Measurements from ENCODE around the gene LHB.

DNA sequence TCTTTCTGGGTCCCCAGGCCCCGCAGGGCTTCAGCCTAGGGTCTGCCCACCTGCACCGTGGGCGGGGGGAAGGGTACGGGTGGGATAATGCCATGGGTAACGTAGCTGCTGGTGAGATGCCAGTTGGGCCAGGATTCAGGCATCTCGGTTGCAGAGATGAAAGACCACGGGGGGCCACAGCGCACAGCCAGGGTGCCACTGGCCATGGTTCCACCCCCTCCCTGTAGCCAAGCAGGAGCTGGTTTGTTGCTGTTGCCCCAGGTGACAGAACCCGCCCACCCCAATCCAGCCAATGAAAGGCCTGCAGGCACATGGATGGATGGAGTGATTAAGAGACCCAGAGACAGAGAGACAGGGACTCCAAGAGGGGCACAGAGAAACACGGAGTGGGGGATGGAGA lies 41.7 kb upstream of the LHB start:
- TF ChIP-seq, protein P1, sequence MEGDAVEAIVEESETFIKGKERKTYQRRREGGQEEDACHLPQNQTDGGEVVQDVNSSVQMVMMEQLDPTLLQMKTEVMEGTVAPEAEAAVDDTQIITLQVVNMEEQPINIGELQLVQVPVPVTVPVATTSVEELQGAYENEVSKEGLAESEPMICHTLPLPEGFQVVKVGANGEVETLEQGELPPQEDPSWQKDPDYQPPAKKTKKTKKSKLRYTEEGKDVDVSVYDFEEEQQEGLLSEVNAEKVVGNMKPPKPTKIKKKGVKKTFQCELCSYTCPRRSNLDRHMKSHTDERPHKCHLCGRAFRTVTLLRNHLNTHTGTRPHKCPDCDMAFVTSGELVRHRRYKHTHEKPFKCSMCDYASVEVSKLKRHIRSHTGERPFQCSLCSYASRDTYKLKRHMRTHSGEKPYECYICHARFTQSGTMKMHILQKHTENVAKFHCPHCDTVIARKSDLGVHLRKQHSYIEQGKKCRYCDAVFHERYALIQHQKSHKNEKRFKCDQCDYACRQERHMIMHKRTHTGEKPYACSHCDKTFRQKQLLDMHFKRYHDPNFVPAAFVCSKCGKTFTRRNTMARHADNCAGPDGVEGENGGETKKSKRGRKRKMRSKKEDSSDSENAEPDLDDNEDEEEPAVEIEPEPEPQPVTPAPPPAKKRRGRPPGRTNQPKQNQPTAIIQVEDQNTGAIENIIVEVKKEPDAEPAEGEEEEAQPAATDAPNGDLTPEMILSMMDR (IDR thresholded peaks at IDR 0.05): no peak
- TF ChIP-seq EP300 (IDR thresholded peaks at IDR 0.05): no peak
- TF ChIP-seq POLR2A (IDR thresholded peaks at IDR 0.05): no peak
